Esophagus (tissue), 2 donors: ENCODE data around the gene HNRNPDL. TPM values are rescaled to one million over a fixed set of nuclear protein-coding genes. Genes with fewer than 3 reads are reported as not detected.
A peak's percentile ranks its signal among the peaks of the same experiment; 100 is the strongest.
"Not testable (repeated sequence)": the region's sequence is repeated elsewhere in the genome, so short reads cannot be mapped to it uniquely, and the experiment has no call there.

Source experiments
- H3K27ac ChIP-seq, 2 donors: one replicate each; pipeline ENCODE4 v1.5.1; 2013; ENCODE audit warnings: low read depth in 2 of 2, mild to moderate bottlenecking in 2 of 2, inconsistent platforms in 1 of 2, low read length in 1 of 2, moderate library complexity in 1 of 2
- H3K27me3 ChIP-seq, 2 donors: one replicate each; pipeline ENCODE4 v1.6.1; 2013; ENCODE audit warnings: low read length in 2 of 2, control low read depth in 1 of 2, mild to moderate bottlenecking in 1 of 2; ENCODE audit not compliant: insufficient read depth in 2 of 2, control insufficient read depth in 1 of 2
- H3K36me3 ChIP-seq, 2 donors: one replicate each; pipeline ENCODE4 v1.6.1; 2013; ENCODE audit warnings: low read length in 1 of 2; ENCODE audit not compliant: control insufficient read depth in 2 of 2, insufficient read depth in 2 of 2
- H3K4me1 ChIP-seq, 2 donors: one replicate each; pipeline ENCODE4 v1.6.1; 2013; ENCODE audit warnings: low read length in 1 of 2; ENCODE audit not compliant: control insufficient read depth in 2 of 2, insufficient read depth in 2 of 2
- H3K4me3 ChIP-seq, 2 donors: one replicate each; pipeline ENCODE4 v1.5.1; 2013; ENCODE audit warnings: low read length in 2 of 2, mild to moderate bottlenecking in 2 of 2, low read depth in 1 of 2, moderate library complexity in 1 of 2
- H3K9me3 ChIP-seq, 2 donors: one replicate each; pipeline ENCODE4 v1.6.1; 2013; ENCODE audit warnings: mild to moderate bottlenecking in 2 of 2, low read depth in 1 of 2, low read length in 1 of 2, moderate library complexity in 1 of 2; ENCODE audit not compliant: control insufficient read depth in 2 of 2, insufficient read depth in 1 of 2
- WGBS, 2 donors: extraction: QIAGEN DNeasy Blood & Tissue Kit; methylation state at CpG; one replicate each; pipeline ENCODE4 v1.1.7; 2013; 5-methylcytosine and 5-hydroxymethylcytosine counted together
- polyA plus RNA-seq, 2 donors: library from polyadenylated mRNA; stranded (reverse); fragments of 200-250 nt; gene quantifications; one replicate each; pipeline ENCODE4 v1.2.3, GENCODE V29; 2013
- donor health status: healthy with polysubstance abuse.
- donor health status: Bipolar disorder and iron deficiency.

HNRNPDL gene
- polyA plus RNA-seq, 2 donors: 163 to 226 TPM

DNA sequence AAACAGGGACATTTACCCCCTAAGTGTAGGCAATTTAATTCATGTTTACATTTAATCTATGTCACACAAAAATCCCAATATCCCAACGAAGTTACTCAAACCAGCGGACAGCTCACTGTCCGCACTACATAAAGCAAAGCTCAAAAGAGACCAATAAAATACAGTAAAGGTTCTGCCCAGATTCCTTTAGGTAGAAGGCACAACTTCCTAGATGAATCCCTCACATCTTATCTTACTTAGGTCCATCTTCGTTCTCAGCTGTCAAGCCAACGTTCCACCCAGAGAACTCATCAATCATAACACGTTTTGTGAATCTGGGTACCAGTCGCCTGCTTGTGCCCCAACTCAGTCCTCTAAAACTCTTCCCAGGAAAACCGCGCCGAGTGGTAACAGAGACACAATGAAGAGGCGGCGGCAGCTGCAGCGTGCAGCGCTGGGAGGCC is 1.7 kb downstream of the HNRNPDL start:
- H3K27ac ChIP-seq: peak overlapping the region; percentile 93 to 96
- H3K4me1 ChIP-seq: peaks cover 0 to 2% of the 10 kb centered on the region in 2 donors
- peaks cover 3 to 5% of the 10 kb centered on the region in 2 donors for H3K36me3 ChIP-seq
- no peaks in the 10 kb centered on the region for H3K9me3 ChIP-seq
- peak overlapping the region; percentile 83 to 95 for H3K4me3 ChIP-seq
- WGBS, 2 donors: 0% methylated on average over 14 of the region's 14 CpGs
- H3K27me3 ChIP-seq: no peaks in the 10 kb centered on the region

- Histone ChIP-seq H3K27me3 (no peaks in the 10 kb centered on the region), H3K4me3 (no peak overlapping the region), H3K36me3 (peaks cover 5% of the 10 kb centered on the region in 2 donors), H3K27ac (no peak overlapping the region), H3K9me3 (no peaks in the 10 kb centered on the region), H3K4me1 (no peaks in the 10 kb centered on the region)
- WGBS, 2 donors: 89 to 90% methylated on average over 10 of the region's 10 CpGs
Observed at GRCh38 chr4:82425478-82425877, 4.8 kb downstream of the HNRNPDL start.

DNA sequence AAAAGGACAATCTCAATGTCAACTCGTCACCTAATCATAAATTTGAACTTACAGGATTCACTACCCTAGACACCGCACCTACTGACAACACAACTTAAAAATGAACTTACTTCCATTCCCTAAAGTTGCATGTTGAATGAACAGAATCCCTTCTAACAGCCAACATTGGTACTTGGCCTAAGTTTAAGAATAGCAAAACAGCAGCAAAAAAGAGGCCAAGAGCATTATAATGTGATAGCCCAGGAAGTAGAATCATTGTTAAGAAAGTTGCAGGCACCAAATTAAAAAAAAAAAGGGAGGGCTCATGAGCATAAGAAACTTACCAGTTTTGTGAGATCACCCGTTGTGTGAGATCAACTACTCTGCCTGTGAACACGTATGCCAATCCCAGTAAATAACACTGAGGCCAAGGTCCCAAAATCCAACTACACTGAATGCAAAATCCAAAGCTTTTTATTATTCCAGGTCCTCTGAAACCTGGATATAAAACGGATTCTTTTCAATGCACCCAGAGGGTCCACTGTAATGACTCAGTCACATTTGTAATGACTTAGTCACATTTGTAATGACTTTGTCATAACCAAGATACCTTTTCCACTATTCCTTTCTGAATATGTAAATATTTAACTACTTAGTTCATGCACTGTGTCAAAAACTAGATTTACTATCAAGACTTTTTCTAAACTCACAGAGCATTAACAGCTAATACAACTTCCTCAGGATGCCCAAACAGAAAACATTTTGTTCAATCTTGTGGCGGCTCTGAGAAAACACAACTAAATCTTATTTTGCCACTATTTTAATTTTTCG is 6.8 kb downstream of the HNRNPDL start:
- H3K4me3 ChIP-seq: no peak overlapping the region
- WGBS, 2 donors: 78 to 90% methylated on average over 7 of the region's 7 CpGs
- H3K9me3 ChIP-seq: no peaks in the 10 kb centered on the region
- no peaks in the 10 kb centered on the region for H3K4me1 ChIP-seq
- H3K36me3 ChIP-seq: peaks cover 5% of the 10 kb centered on the region in 2 donors
- no peak overlapping the region for H3K27ac ChIP-seq
- H3K27me3 ChIP-seq: no peaks in the 10 kb centered on the region

DNA sequence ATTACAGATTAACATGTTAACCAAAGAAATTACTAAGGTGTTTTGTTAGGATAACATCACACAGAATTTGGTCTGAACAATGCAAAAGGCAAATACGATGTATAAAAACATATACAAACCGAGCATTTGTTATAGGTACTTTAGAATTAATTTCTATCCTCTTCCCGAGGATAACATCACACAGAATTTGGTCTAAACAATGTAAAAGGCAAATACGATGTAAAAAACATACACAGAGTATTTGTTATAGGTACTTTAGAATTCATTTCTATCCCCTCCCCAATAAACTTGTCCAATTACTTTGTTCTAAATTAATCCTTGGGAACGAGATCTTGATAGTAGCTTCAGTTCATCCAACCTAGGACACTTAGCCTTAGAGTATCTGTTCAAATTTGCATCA is 7.6 kb downstream of the HNRNPDL start:
- no peaks in the 10 kb centered on the region for H3K4me1 ChIP-seq
- no peak overlapping the region for H3K4me3 ChIP-seq
- no peaks in the 10 kb centered on the region for H3K27me3 ChIP-seq
- H3K27ac ChIP-seq: no peak overlapping the region
- H3K36me3 ChIP-seq: peaks cover 5% of the 10 kb centered on the region in 2 donors
- no peaks in the 10 kb centered on the region for H3K9me3 ChIP-seq
- 83 to 84% methylated on average over 5 of the region's 5 CpGs for WGBS, 2 donors

DNA sequence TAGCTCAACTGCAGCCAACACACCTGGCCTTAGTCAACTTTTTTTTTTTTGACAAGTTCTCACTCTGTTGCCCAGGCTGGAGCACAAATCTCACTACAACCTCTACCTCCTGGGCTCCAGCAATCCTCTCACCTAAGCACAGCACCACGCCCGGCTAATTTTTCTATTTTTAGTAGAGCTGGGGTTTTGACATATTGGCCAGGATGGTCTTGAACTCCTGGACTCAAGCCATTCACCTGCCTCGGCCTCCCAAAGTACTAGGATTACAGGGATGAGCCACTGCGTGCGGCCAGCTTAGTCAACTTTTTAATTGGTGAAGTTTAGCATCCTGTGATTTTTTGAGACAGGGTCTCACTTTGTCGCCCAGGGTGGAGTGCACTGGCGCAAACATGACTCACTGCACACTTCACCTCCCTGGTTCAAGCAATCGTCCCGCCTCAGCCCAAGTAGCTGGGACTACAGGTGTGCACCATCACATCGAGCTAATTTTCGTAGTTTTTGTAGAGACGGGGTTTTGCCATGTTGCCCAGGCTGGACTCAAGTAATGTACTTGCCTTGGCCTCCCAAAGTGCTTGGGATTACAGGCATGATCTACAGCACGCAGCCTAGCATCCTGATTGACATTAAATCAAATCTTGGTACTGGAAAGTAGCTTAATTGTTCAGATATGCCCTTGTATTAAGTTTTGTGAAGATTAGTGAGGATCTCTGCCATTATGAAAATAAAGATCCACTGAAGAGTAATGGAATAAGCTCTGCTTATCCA is 8.3 kb downstream of the HNRNPDL start:
- Histone ChIP-seq H3K4me3 (no peak overlapping the region), H3K36me3 (peaks cover 5% of the 10 kb centered on the region in 2 donors), H3K9me3 (no peaks in the 10 kb centered on the region), H3K27me3 (no peaks in the 10 kb centered on the region), H3K4me1 (no peaks in the 10 kb centered on the region), H3K27ac (no peak overlapping the region)
- WGBS, 2 donors: 83 to 85% methylated on average over 13 of the region's 13 CpGs

- Histone ChIP-seq H3K27me3 (no peaks in the 10 kb centered on the region), H3K4me1 (no peaks in the 10 kb centered on the region), H3K9me3 (peaks cover 0 to 3% of the 10 kb centered on the region in 2 donors), H3K36me3 (peaks cover 0 to 3% of the 10 kb centered on the region in 2 donors), H3K27ac (no peak overlapping the region), H3K4me3 (no peak overlapping the region)
- WGBS, 2 donors: 61 to 70% methylated on average over 3 of the region's 3 CpGs
Observed at GRCh38 chr4:82419451-82419850, 10.8 kb downstream of the HNRNPDL start.

- 81 to 85% methylated on average over 12 of the region's 12 CpGs for WGBS, 2 donors
- Histone ChIP-seq H3K27me3 (no peaks in the 10 kb centered on the region), H3K27ac (no peak overlapping the region), H3K36me3 (no peaks in the 10 kb centered on the region), H3K9me3 (peaks cover 0 to 3% of the 10 kb centered on the region in 2 donors), H3K4me1 (no peaks in the 10 kb centered on the region), H3K4me3 (no peak overlapping the region)
Observed at GRCh38 chr4:82415922-82416365, 14.3 kb downstream of the HNRNPDL start.

- not testable (repeated sequence) for H3K4me3 ChIP-seq
Observed at GRCh38 chr4:82415061-82415460, 15.2 kb downstream of the HNRNPDL start.

GRCh38 chr4:82403725-82404124 is 26.5 kb downstream of the HNRNPDL start:
- Histone ChIP-seq H3K36me3 (no peaks in the 10 kb centered on the region), H3K9me3 (no peaks in the 10 kb centered on the region), H3K4me3 (no peak overlapping the region), H3K27ac (no peak overlapping the region), H3K27me3 (no peaks in the 10 kb centered on the region), H3K4me1 (no peaks in the 10 kb centered on the region)
- 55 to 81% methylated on average over 1 of the region's 1 CpG for WGBS, 2 donors

More at GRCh38 chr4:82415061-82415460, 15.2 kb downstream of the HNRNPDL start:
- not testable (repeated sequence) for H3K27me3 ChIP-seq, H3K36me3 ChIP-seq, H3K27ac ChIP-seq, H3K4me1 ChIP-seq, H3K9me3 ChIP-seq
- 94 to 95% methylated on average over 11 of the region's 11 CpGs for WGBS, 2 donors
